ENCODE measurements around the gene PAQR4. TPM values are rescaled to one million over a fixed set of nuclear protein-coding genes. Genes with fewer than 3 reads are reported as not detected.
"Not testable (repeated sequence)": the region's sequence is repeated elsewhere in the genome, so short reads cannot be mapped to it uniquely, and the experiment has no call there.

The PAQR4 gene
- total RNA-seq (2014; rRNA removed; shearing (Covaris generic)), result 47.9 TPM in 2 replicates
- 23.6 and 29.2 TPM in 2 replicates for polyA plus RNA-seq (2015; cell fraction: cytosol; rRNA removed)
- polyA plus RNA-seq (2015; cell fraction: nucleus; rRNA removed), result 25.3 and 31.5 TPM in 2 replicates

- DNase-seq (ENCODE audit: low read depth), result peak; percentile 87
Observed at GRCh38 chr16:2968738-2969544, at the start of gene PAQR4. PAQR4 (plus strand) TSS chr16:2969348; CDS start chr16:2969675, 327 bp downstream.

- DNase-seq (ENCODE audit: low read depth), result peak; percentile 60
Observed at GRCh38 chr16:2919511-2920255, 49.5 kb upstream of the PAQR4 start.

- no peak for DNase-seq (ENCODE audit: low read depth)
Observed at GRCh38 chr16:2923481-2923880, 45.7 kb upstream of the PAQR4 start.

GRCh38 chr16:2924901-2925755 is 44.0 kb upstream of the PAQR4 start:
- peak; percentile 28 for DNase-seq (ENCODE audit: low read depth)

- no peak for DNase-seq (ENCODE audit: low read depth)
Observed at GRCh38 chr16:2925951-2926649, 43.0 kb upstream of the PAQR4 start.

- no peak for DNase-seq (ENCODE audit: low read depth)
Observed at GRCh38 chr16:2926650-2926999, 42.5 kb upstream of the PAQR4 start.

GRCh38 chr16:2927010-2927646 is 42.0 kb upstream of the PAQR4 start:
- peak; percentile 79 for DNase-seq (ENCODE audit: low read depth)

- DNase-seq (ENCODE audit: low read depth), result not testable (repeated sequence)
Observed at GRCh38 chr16:2928151-2928550, 41.0 kb upstream of the PAQR4 start.

- no peak for DNase-seq (ENCODE audit: low read depth)
Observed at GRCh38 chr16:2928796-2929195, 40.4 kb upstream of the PAQR4 start.

GRCh38 chr16:2929693-2930092 is 39.5 kb upstream of the PAQR4 start:
- DNase-seq (ENCODE audit: low read depth), result no peak

- DNase-seq (ENCODE audit: low read depth), result no peak
Observed at GRCh38 chr16:2930236-2930635, 38.9 kb upstream of the PAQR4 start.

GRCh38 chr16:2931231-2931914 is 37.8 kb upstream of the PAQR4 start:
- DNase-seq (ENCODE audit: low read depth), result not testable (repeated sequence)

- DNase-seq (ENCODE audit: low read depth), result no peak
Observed at GRCh38 chr16:2933136-2933535, 36.0 kb upstream of the PAQR4 start.

GRCh38 chr16:2933701-2934100 is 35.4 kb upstream of the PAQR4 start:
- no peak for DNase-seq (ENCODE audit: low read depth)

- no peak for DNase-seq (ENCODE audit: low read depth)
Observed at GRCh38 chr16:2934450-2934849, 34.7 kb upstream of the PAQR4 start.

- no peak for DNase-seq (ENCODE audit: low read depth)
Observed at GRCh38 chr16:2936436-2937011, 32.6 kb upstream of the PAQR4 start.

- DNase-seq (ENCODE audit: low read depth), result no peak
Observed at GRCh38 chr16:2937170-2937569, 32.0 kb upstream of the PAQR4 start.

- no peak for DNase-seq (ENCODE audit: low read depth)
Observed at GRCh38 chr16:2938206-2938605, 30.9 kb upstream of the PAQR4 start.

- DNase-seq (ENCODE audit: low read depth), result no peak
Observed at GRCh38 chr16:2939968-2940367, 29.2 kb upstream of the PAQR4 start.
